Superior temporal gyrus (tissue), 1 donor: ENCODE results near the gene ANKS1B.
"Not testable (repeated sequence)": the region's sequence is repeated elsewhere in the genome, so short reads cannot be mapped to it uniquely, and the experiment has no call there.

Experiments used
- DNase-seq: peaks from one replicate; pipeline ENCODE4 v3.0.0-alpha.2; 2016; ENCODE audit errors: extremely low spot score

The ANKS1B gene

GRCh38 chr12:99277591-99278379 lies 707.0 kb downstream of the ANKS1B start:
- no peak for DNase-seq

GRCh38 chr12:99271071-99271470 lies 713.7 kb downstream of the ANKS1B start:
- no peak for DNase-seq

GRCh38 chr12:99267038-99267437 lies 717.7 kb downstream of the ANKS1B start:
- no peak for DNase-seq

- no peak for DNase-seq
Measured at GRCh38 chr12:99265648-99266047, 719.1 kb downstream of the ANKS1B start.

- no peak for DNase-seq
Measured at GRCh38 chr12:99261256-99261655, 723.5 kb downstream of the ANKS1B start.

- DNase-seq, result peak; percentile 40
Measured at GRCh38 chr12:99260456-99260996, 724.2 kb downstream of the ANKS1B start.

- peak; percentile 46 for DNase-seq
Measured at GRCh38 chr12:99259040-99259934, 725.4 kb downstream of the ANKS1B start.

GRCh38 chr12:99257672-99258071 lies 727.1 kb downstream of the ANKS1B start:
- peak; percentile 60 for DNase-seq

GRCh38 chr12:99253068-99253467 lies 731.7 kb downstream of the ANKS1B start:
- no peak for DNase-seq

- no peak for DNase-seq
Measured at GRCh38 chr12:99250091-99250490, 734.6 kb downstream of the ANKS1B start.

- no peak for DNase-seq
Measured at GRCh38 chr12:99249543-99249942, 735.2 kb downstream of the ANKS1B start.

- not testable (repeated sequence) for DNase-seq
Measured at GRCh38 chr12:99237907-99238538, 746.7 kb downstream of the ANKS1B start.

GRCh38 chr12:99235381-99235780 lies 749.4 kb downstream of the ANKS1B start:
- DNase-seq, result no peak

GRCh38 chr12:99234702-99235101 lies 750.0 kb downstream of the ANKS1B start:
- no peak for DNase-seq

GRCh38 chr12:99232324-99232723 lies 752.4 kb downstream of the ANKS1B start:
- no peak for DNase-seq

GRCh38 chr12:99231031-99231430 lies 753.7 kb downstream of the ANKS1B start:
- DNase-seq, result no peak

GRCh38 chr12:99224237-99224636 lies 760.5 kb downstream of the ANKS1B start:
- DNase-seq, result no peak

- no peak for DNase-seq
Measured at GRCh38 chr12:99223579-99223978, 761.2 kb downstream of the ANKS1B start.

GRCh38 chr12:99213047-99213446 lies 771.7 kb downstream of the ANKS1B start:
- no peak for DNase-seq

GRCh38 chr12:99212275-99212674 lies 772.5 kb downstream of the ANKS1B start:
- no peak for DNase-seq

- DNase-seq, result no peak
Measured at GRCh38 chr12:99205111-99205510, 779.6 kb downstream of the ANKS1B start.
